Mesothelial cell of epicardium (in vitro differentiated cells): ENCODE data around the gene ATG13. TPM values are rescaled to one million over a fixed set of nuclear protein-coding genes. Genes with fewer than 3 reads are reported as not detected.

ENCODE experiments used
- DNase-seq, 2 experiments: peaks; one replicate each; pipeline ENCODE4 v3.0.0; 2021; ENCODE audit warnings: low spot score in 2 of 2; ENCODE audit not compliant: unreplicated experiment in 2 of 2
- H3K27ac Mint-ChIP-seq: 2 replicates; pipeline ENCODE4 v1.8.0; 2021; ENCODE audit warnings: mixed read lengths
- H3K27me3 Mint-ChIP-seq: 2 replicates; pipeline ENCODE4 v1.8.0; 2021; ENCODE audit warnings: low read depth, mixed read lengths
- H3K36me3 Mint-ChIP-seq: 2 replicates; pipeline ENCODE4 v1.8.0; 2021; ENCODE audit warnings: mixed read lengths
- H3K4me1 Mint-ChIP-seq: 2 replicates; pipeline ENCODE4 v1.8.0; 2021; ENCODE audit warnings: mixed read lengths
- H3K4me3 Mint-ChIP-seq: 2 replicates; pipeline ENCODE4 v1.8.0; 2021; ENCODE audit warnings: mild to moderate bottlenecking, moderate library complexity, mixed read lengths
- H3K9me3 Mint-ChIP-seq: 2 replicates; pipeline ENCODE4 v1.8.0; 2021; ENCODE audit warnings: mixed read lengths
- CTCF ChIP-seq: fragments of 200-600 bp; sonication (generic); IDR thresholded peaks from one replicate; pipeline ENCODE4 v1.5.0; 2021; ENCODE audit warnings: antibody characterized with exemption; ENCODE audit not compliant: unreplicated experiment
- total RNA-seq: library from RNA; stranded (reverse); gene quantifications from 3 replicates; pipeline ENCODE4 v1.2.1, GENCODE V29; 2021

ATG13 gene
- total RNA-seq, 1 donor from 2014 or later, result 67.8 TPM

GRCh38 chr11:46641639-46642038, 24.3 kb downstream of the ATG13 start:
- no peak for DNase-seq
- no peak overlapping the region for H3K4me3 Mint-ChIP-seq
- H3K4me1 Mint-ChIP-seq, result no peaks in the 10 kb centered on the region
- TF ChIP-seq CTCF, result no peak
- H3K9me3 Mint-ChIP-seq, result no peaks in the 10 kb centered on the region
- H3K36me3 Mint-ChIP-seq, result peaks cover 33% of the 10 kb centered on the region
- H3K27ac Mint-ChIP-seq, result no peak overlapping the region
- H3K27me3 Mint-ChIP-seq, result no peaks in the 10 kb centered on the region

GRCh38 chr11:46642627-46643335, 25.4 kb downstream of the ATG13 start:
- Mint-ChIP-seq H3K4me3 (no peak overlapping the region), H3K9me3 (no peaks in the 10 kb centered on the region), H3K36me3 (peaks cover 33% of the 10 kb centered on the region), H3K27me3 (no peaks in the 10 kb centered on the region), H3K27ac (no peak overlapping the region), H3K4me1 (no peaks in the 10 kb centered on the region)
- no peak for TF ChIP-seq CTCF
- no peak for DNase-seq

- no peak for TF ChIP-seq CTCF
- Mint-ChIP-seq H3K27ac (peak overlapping the region; percentile 22), H3K4me1 (no peaks in the 10 kb centered on the region), H3K4me3 (no peak overlapping the region), H3K27me3 (no peaks in the 10 kb centered on the region), H3K36me3 (peaks cover 31% of the 10 kb centered on the region), H3K9me3 (no peaks in the 10 kb centered on the region)
- DNase-seq, result no peak
These were observed 26.2 kb downstream of the ATG13 start for GRCh38 chr11:46643531-46643930.

GRCh38 chr11:46643986-46644385, 26.6 kb downstream of the ATG13 start:
- no peak overlapping the region for H3K27ac Mint-ChIP-seq

GRCh38 chr11:46649180-46649738, 31.9 kb downstream of the ATG13 start:
- H3K27ac Mint-ChIP-seq, result peak overlapping the region; percentile 95
- DNase-seq, result no peak
- no peak for TF ChIP-seq CTCF
- H3K4me1 Mint-ChIP-seq, result peaks cover 13% of the 10 kb centered on the region
- peak overlapping the region; percentile 20 for H3K4me3 Mint-ChIP-seq
- H3K36me3 Mint-ChIP-seq, result peaks cover 27% of the 10 kb centered on the region
- H3K27me3 Mint-ChIP-seq, result no peaks in the 10 kb centered on the region
- H3K9me3 Mint-ChIP-seq, result no peaks in the 10 kb centered on the region

More at GRCh38 chr11:46643986-46644385, 26.6 kb downstream of the ATG13 start:
- Mint-ChIP-seq H3K9me3 (no peaks in the 10 kb centered on the region), H3K4me3 (no peak overlapping the region), H3K36me3 (peaks cover 30% of the 10 kb centered on the region), H3K27me3 (no peaks in the 10 kb centered on the region), H3K4me1 (peaks cover under 1% of the 10 kb centered on the region)
- TF ChIP-seq CTCF, result no peak
- DNase-seq, result no peak
